H1 (cell line): ENCODE data around the gene IRF2BP1. TPM values are rescaled to one million over a fixed set of nuclear protein-coding genes. Genes with fewer than 3 reads are reported as not detected.

ENCODE experiments used
- CTCF ChIA-PET: fragments of 300-600 bp; sonication (Branson Sonifier 250); formaldehyde crosslinking; loops from one replicate; lab custom pipeline; 2021; ENCODE audit not compliant: partially characterized antibody; lab: Charles Lee
- POLR2A ChIA-PET: fragments of 300-600 bp; sonication (Branson Sonifier 250); formaldehyde crosslinking; loops from one replicate; lab custom pipeline; 2021; ENCODE audit warnings: inconsistent platforms; ENCODE audit not compliant: partially characterized antibody; lab: Charles Lee
- DNase-seq, 2 experiments: peaks; one replicate each; pipeline versions ENCODE4 v3.0.0 to v3.0.0-alpha.2; 2010 to 2022; ENCODE audit warnings: low spot score in 2 of 2, low read depth in 1 of 2, mixed read lengths in 1 of 2
- FAIRE-seq: peaks from 2 replicates; lab custom pipeline; 2011; peaks lifted over from hg19 to GRCh38; lab: Jason Lieb, UNC
- H2AFZ ChIP-seq: 2 replicates; pipeline ENCODE4 v1.8.1; 2012; ENCODE audit warnings: low read length, inconsistent platforms
- H2AK5ac ChIP-seq: 2 replicates; pipeline ENCODE4 v1.6.1; 2013; ENCODE audit warnings: low read depth, low read length
- H2BK120ac ChIP-seq: replicated peaks from 2 replicates; pipeline ENCODE3; 2013; ENCODE audit warnings: low read depth, low read length, inconsistent platforms
- H2BK12ac ChIP-seq: 2 replicates; pipeline ENCODE4 v1.6.1; 2013; ENCODE audit warnings: low read depth, low read length
- H2BK15ac ChIP-seq: 2 replicates; pipeline ENCODE4 v1.6.1; 2013; ENCODE audit warnings: low read length
- H2BK20ac ChIP-seq: 2 replicates; pipeline ENCODE4 v1.6.1; 2013; ENCODE audit warnings: low read length
- H2BK5ac ChIP-seq: 2 replicates; pipeline ENCODE4 v1.6.1; 2013; ENCODE audit warnings: low read depth, low read length
- H3K14ac ChIP-seq: 2 replicates; pipeline ENCODE4 v1.6.1; 2013; ENCODE audit warnings: inconsistent platforms; ENCODE audit not compliant: insufficient read length
- H3K18ac ChIP-seq: 2 replicates; pipeline ENCODE4 v1.6.1; 2013; ENCODE audit warnings: low read length; ENCODE audit errors: extremely low read depth
- H3K23ac ChIP-seq: 2 replicates; pipeline ENCODE4 v1.6.1; 2013; ENCODE audit warnings: inconsistent platforms; ENCODE audit not compliant: insufficient read length
- H3K23me2 ChIP-seq: 2 replicates; pipeline ENCODE4 v1.6.1; 2013; ENCODE audit warnings: low read depth, low read length
- H3K27ac ChIP-seq: 2 replicates; pipeline ENCODE4 v1.6.1; 2011; ENCODE audit warnings: low read depth, low read length, inconsistent platforms
- H3K27me3 ChIP-seq, 4 experiments: replicated peaks in 1 of 4; 1 replicate in 1 of 4; 2 replicates in 3 of 4; pipeline versions ENCODE4 v1.6.1 to v1.8.1; 2011 to 2013; ENCODE audit warnings: low read length in 3 of 4, mild to moderate bottlenecking in 3 of 4, inconsistent platforms in 2 of 4, mixed read lengths in 2 of 4, moderate library complexity in 1 of 4; ENCODE audit not compliant: control insufficient read depth in 3 of 4, insufficient read depth in 3 of 4; ENCODE audit errors: extremely low read depth in 1 of 4
- H3K36me3 ChIP-seq, 4 experiments: 2 replicates each; pipeline versions ENCODE4 v1.6.1 to v1.8.1; 2011 to 2013; ENCODE audit warnings: mild to moderate bottlenecking in 4 of 4, low read length in 3 of 4, moderate library complexity in 2 of 4, control low read depth in 1 of 4, inconsistent platforms in 1 of 4; ENCODE audit not compliant: insufficient read depth in 4 of 4, control insufficient read depth in 2 of 4
- H3K4ac ChIP-seq: replicated peaks from 2 replicates; pipeline ENCODE3; 2013; ENCODE audit warnings: low read length, low read depth, mixed read lengths, inconsistent platforms; ENCODE audit not compliant: insufficient read length
- H3K4me1 ChIP-seq, 4 experiments: replicated peaks in 1 of 4; 1 replicate in 1 of 4; 2 replicates in 3 of 4; pipeline versions ENCODE4 v1.6.1 to v1.8.1; 2011 to 2013; ENCODE audit warnings: low read length in 3 of 4, inconsistent platforms in 2 of 4, mixed read lengths in 1 of 4; ENCODE audit not compliant: insufficient read depth in 4 of 4, control insufficient read depth in 3 of 4
- H3K4me2 ChIP-seq, 2 experiments: 2 replicates each; pipeline versions ENCODE4 v1.6.1 to v1.8.1; 2011 to 2013; ENCODE audit warnings: low read depth in 2 of 2, low read length in 2 of 2, control low read depth in 1 of 2, inconsistent platforms in 1 of 2, mild to moderate bottlenecking in 1 of 2; ENCODE audit not compliant: insufficient read depth in 1 of 2
- H3K4me3 ChIP-seq, 4 experiments: fragments of 200-600, 300-600 bp in 1 of 4; sonication (generic), shearing (Covaris generic), sonication (Bioruptor Twin) in 1 of 4; 2 replicates each; pipeline versions ENCODE4 v1.5.1 to v1.8.1; 2011 to 2016; ENCODE audit warnings: low read length in 4 of 4, low read depth in 3 of 4, control low read depth in 2 of 4, inconsistent platforms in 2 of 4, mild to moderate bottlenecking in 2 of 4, mixed read lengths in 1 of 4, moderate library complexity in 1 of 4; ENCODE audit not compliant: insufficient read depth in 2 of 4; ENCODE audit errors: extremely low read depth in 1 of 4
- H3K56ac ChIP-seq: replicated peaks from 2 replicates; pipeline ENCODE3; 2013; ENCODE audit warnings: low read depth, mild to moderate bottlenecking, mixed read lengths, low read length, inconsistent platforms; ENCODE audit not compliant: insufficient read length
- H3K79me1 ChIP-seq: 2 replicates; pipeline ENCODE4 v1.6.1; 2013; ENCODE audit warnings: low read depth, low read length, control low read depth
- H3K79me2 ChIP-seq, 2 experiments: 2 replicates each; pipeline versions ENCODE4 v1.6.1 to v1.8.1; 2012 to 2013; ENCODE audit warnings: low read length in 2 of 2, mild to moderate bottlenecking in 2 of 2, inconsistent platforms in 1 of 2; ENCODE audit not compliant: insufficient read depth in 2 of 2, control insufficient read depth in 1 of 2
- H3K9ac ChIP-seq, 4 experiments: replicated peaks in 1 of 4; 1 replicate in 1 of 4; 2 replicates in 3 of 4; pipeline versions ENCODE4 v1.6.1 to v1.8.1; 2011 to 2013; ENCODE audit warnings: low read depth in 3 of 4, low read length in 3 of 4, control low read depth in 2 of 4, mild to moderate bottlenecking in 2 of 4, moderate library complexity in 2 of 4, inconsistent platforms in 1 of 4; ENCODE audit errors: extremely low read depth in 1 of 4
- H3K9me3 ChIP-seq, 2 experiments: 2 replicates each; pipeline versions ENCODE4 v1.6.1 to v1.8.1; 2012 to 2013; ENCODE audit warnings: mild to moderate bottlenecking in 2 of 2, moderate library complexity in 2 of 2, control low read depth in 1 of 2, inconsistent platforms in 1 of 2, low read depth in 1 of 2, low read length in 1 of 2, mixed read lengths in 1 of 2; ENCODE audit not compliant: insufficient read depth in 2 of 2
- H4K20me1 ChIP-seq, 2 experiments: replicated peaks in 1 of 2; 2 replicates each; pipeline versions ENCODE3 to v1.8.1; 2011 to 2013; ENCODE audit warnings: inconsistent platforms in 2 of 2, low read length in 2 of 2, mild to moderate bottlenecking in 1 of 2; ENCODE audit not compliant: insufficient read depth in 2 of 2, control insufficient read depth in 1 of 2
- H4K5ac ChIP-seq: 2 replicates; pipeline ENCODE4 v1.6.1; 2013; ENCODE audit warnings: low read length, low read depth, mixed read lengths, inconsistent platforms; ENCODE audit not compliant: insufficient read length
- H4K8ac ChIP-seq: 2 replicates; pipeline ENCODE4 v1.8.0; 2013; ENCODE audit warnings: mild to moderate bottlenecking, moderate library complexity, low read length, inconsistent platforms; ENCODE audit not compliant: insufficient read depth; ENCODE audit errors: extremely low read depth
- H4K91ac ChIP-seq: replicated peaks from 2 replicates; pipeline ENCODE3; 2013; ENCODE audit warnings: low read length, mixed read lengths, inconsistent platforms; ENCODE audit not compliant: insufficient read length
- CTBP2 ChIP-seq: IDR thresholded peaks from 2 replicates; pipeline ENCODE4 v1.7.0; 2011; ENCODE audit warnings: borderline replicate concordance, mild to moderate bottlenecking, moderate library complexity, mixed read lengths, low read length; ENCODE audit not compliant: insufficient read depth, insufficient read length
- EGR1 ChIP-seq: IDR thresholded peaks from 2 replicates; pipeline ENCODE4 v1.6.1; 2011; ENCODE audit warnings: low read depth, low read length, borderline replicate concordance
- HDAC2 ChIP-seq, 2 experiments: fragments of 300-600 bp in 1 of 2; sonication (generic) in 1 of 2; IDR thresholded peaks; 2 replicates each; pipeline ENCODE4 v1.6.1; 2011 to 2012; ENCODE audit warnings: low read depth in 2 of 2, low read length in 2 of 2, mild to moderate bottlenecking in 2 of 2, moderate library complexity in 2 of 2, borderline replicate concordance in 1 of 2, inconsistent platforms in 1 of 2
- POU5F1 ChIP-seq: IDR thresholded peaks from 2 replicates; pipeline ENCODE4 v1.6.1; 2011; ENCODE audit warnings: low read depth, mild to moderate bottlenecking, low read length, moderate library complexity
- TBP ChIP-seq: IDR thresholded peaks from 2 replicates; pipeline ENCODE4 v1.6.1; 2011; ENCODE audit warnings: low read depth, low read length, improper control_type of control experiment
- WGBS, 2 experiments: shearing (Covaris generic) in 1 of 2; methylation state at CpG; one replicate each; pipeline versions ENCODE4 v1.1.6 to v1.1.7; 2013 to 2015; ENCODE audit warnings: low lambda C conversion rate in 2 of 2, mixed read lengths in 2 of 2, inconsistent platforms in 1 of 2, low coverage in 1 of 2, missing lambda C conversion rate in 1 of 2; ENCODE audit not compliant: insufficient replicate concordance in 2 of 2, insufficient coverage in 1 of 2, insufficient read length in 1 of 2; ENCODE audit errors: extremely low coverage in 1 of 2, missing lambda C conversion rate in 1 of 2; 5-methylcytosine and 5-hydroxymethylcytosine counted together
- polyA plus RNA-seq, 7 experiments: library from polyadenylated mRNA; depleted of rRNA in 3 of 7; stranded (reverse) in 5 of 7; unstranded in 2 of 7; fragments of >200 nt in 5 of 7; fragments of 200-250 nt in 2 of 7; gene quantifications; 1 replicate in 5 of 7; 2 replicates in 1 of 7; 4 replicates in 1 of 7; pipeline versions ENCODE4 v1.2.1 to v1.2.3, GENCODE V29; 2011 to 2013; ENCODE audit warnings: missing spikeins in 2 of 7, mixed read lengths in 2 of 7
- total RNA-seq: library from RNA; stranded (reverse); fragmentation: NEBNext Ultra II Directional; extraction: Animal tissue kit (Norgen Biotek cat#: 25700); gene quantifications from 2 replicates; pipeline ENCODE4 v1.2.1, GENCODE V29; 2021

Gene IRF2BP1
- total and polyA plus RNA-seq, 2 of the 8 experiments (the other 6 are each of a cell fraction or from before 2014, with no cell fraction given), result 12.1 to 24.4 TPM

GRCh38 chr19:45919678-45920077 lies 33.7 kb upstream of the IRF2BP1 start:
- Histone ChIP-seq H3K27me3 (no peaks in the 10 kb centered on the region), H3K27ac (no peak overlapping the region), H3K4me1 (no peaks in the 10 kb centered on the region; a peak in 2 of 7 replicates)
- no peak for TF ChIP-seq TBP
- TF ChIP-seq EGR1, result no peak
- no peak for TF ChIP-seq POU5F1
- no peak for TF ChIP-seq CTBP2
- TF ChIP-seq HDAC2 (IDR thresholded peaks at IDR 0.05; ENCODE audit: borderline replicate concordance in 1 of 2, low read depth in 2 of 2, low read length in 2 of 2), result no peak
- TF ChIP-seq, all 59 proteins: peak for 0
- POLR2A ChIA-PET, result interaction anchor here (1.5 kb wide), 1 partner anchor 16 kb away, joined by 3 read pairs; no protein-coding TSS in a partner anchor
- DNase-seq, result no peak
- Histone ChIP-seq H3K56ac (no peak overlapping the region), H3K23me2 (no peaks in the 10 kb centered on the region), H2BK120ac (no peak overlapping the region), H3K9me3 (no peaks in the 10 kb centered on the region), H3K4ac (no peak overlapping the region), H2BK12ac (no peak overlapping the region; the same call in 1 of the 2 replicates), H2AFZ (no peak overlapping the region), H2BK5ac (no peak overlapping the region), H4K20me1 (no peaks in the 10 kb centered on the region), H3K4me3 (no peak overlapping the region), H4K8ac (no peak overlapping the region), H4K5ac (no peak overlapping the region), H3K36me3 (no peaks in the 10 kb centered on the region), H3K79me2 (no peaks in the 10 kb centered on the region), H4K91ac (no peak overlapping the region), H2BK15ac (no peak overlapping the region), H2BK20ac (no peak overlapping the region), H3K18ac (no peak overlapping the region), H3K23ac (no peak overlapping the region), H3K14ac (no peak overlapping the region), H2AK5ac (no peak overlapping the region), H3K9ac (no peak overlapping the region), H3K4me2 (no peak overlapping the region), H3K79me1 (no peaks in the 10 kb centered on the region)
- CTCF ChIA-PET, result interaction anchor here (0.6 to 1.3 kb wide), 4 partner anchors 13 to 109 kb away, joined by 3 read pairs; no protein-coding TSS in a partner anchor
- no peak for FAIRE-seq
- 89% methylated on average over 6 of the region's 7 CpGs; no CpG with 5 or more reads in 1 of the 2 experiments for WGBS, 2 experiments
